ENCODE results near the gene SMC3. TPM values are rescaled to one million over a fixed set of nuclear protein-coding genes. Genes with fewer than 3 reads are reported as not detected.
A peak's percentile ranks its signal among the peaks of the same experiment; 100 is the strongest.

SMC3 gene
- total and polyA plus RNA-seq, 2 experiments from 2014 or later, result 40.8 to 53.5 TPM

GRCh38 chr10:110643653-110644597, 76.4 kb downstream of the SMC3 start, which contains the start of gene RBM20:
TSS of gene RBM20 (plus strand) at chr10:110644336. CDS start at chr10:110644455, 119 bp downstream.
- Histone ChIP-seq H3K9me3 (ENCODE audit: low read depth) (no peaks in the 10 kb centered on the region), H3K9me2 (replicated peaks; ENCODE audit: insufficient read depth) (no peaks in the 10 kb centered on the region), H3K79me2 (no peaks in the 10 kb centered on the region), H3K4me1 (ENCODE audit: insufficient read depth) (peaks cover 16% of the 10 kb centered on the region), H3K27me3 (peaks cover 54% of the 10 kb centered on the region), H3K4me3 (peak within 1 kb of the TSS; percentile 31), H3K27ac (no peak within 1 kb of the TSS), H2AFZ (peak within 1 kb of the TSS; percentile 58), H4K20me1 (ENCODE audit: insufficient read depth, poor library complexity, severe bottlenecking) (no peaks in the 10 kb centered on the region), H3K4me2 (peak within 1 kb of the TSS; percentile 96), H3K36me3 (replicated peaks; ENCODE audit: insufficient read depth, low read depth) (no peaks in the 10 kb centered on the region)
- WGBS (ENCODE audit: low lambda C conversion rate, missing lambda C conversion rate), result 1% methylated on average over 51 of the region's 106 CpGs
- DNase-seq (ENCODE audit: low spot score), result peak; percentile 54
- TF ChIP-seq EZH2phosphoT487 (IDR thresholded peaks at IDR 0.05; ENCODE audit: low read depth, severe bottlenecking, unreplicated experiment) (peak; percentile 6), EZH2 (IDR thresholded peaks at IDR 0.05; ENCODE audit: borderline replicate concordance) (no peak)
- TF ChIP-seq, protein P1, sequence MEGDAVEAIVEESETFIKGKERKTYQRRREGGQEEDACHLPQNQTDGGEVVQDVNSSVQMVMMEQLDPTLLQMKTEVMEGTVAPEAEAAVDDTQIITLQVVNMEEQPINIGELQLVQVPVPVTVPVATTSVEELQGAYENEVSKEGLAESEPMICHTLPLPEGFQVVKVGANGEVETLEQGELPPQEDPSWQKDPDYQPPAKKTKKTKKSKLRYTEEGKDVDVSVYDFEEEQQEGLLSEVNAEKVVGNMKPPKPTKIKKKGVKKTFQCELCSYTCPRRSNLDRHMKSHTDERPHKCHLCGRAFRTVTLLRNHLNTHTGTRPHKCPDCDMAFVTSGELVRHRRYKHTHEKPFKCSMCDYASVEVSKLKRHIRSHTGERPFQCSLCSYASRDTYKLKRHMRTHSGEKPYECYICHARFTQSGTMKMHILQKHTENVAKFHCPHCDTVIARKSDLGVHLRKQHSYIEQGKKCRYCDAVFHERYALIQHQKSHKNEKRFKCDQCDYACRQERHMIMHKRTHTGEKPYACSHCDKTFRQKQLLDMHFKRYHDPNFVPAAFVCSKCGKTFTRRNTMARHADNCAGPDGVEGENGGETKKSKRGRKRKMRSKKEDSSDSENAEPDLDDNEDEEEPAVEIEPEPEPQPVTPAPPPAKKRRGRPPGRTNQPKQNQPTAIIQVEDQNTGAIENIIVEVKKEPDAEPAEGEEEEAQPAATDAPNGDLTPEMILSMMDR (IDR thresholded peaks at IDR 0.05; ENCODE audit: poor library complexity), result no peak

DNA sequence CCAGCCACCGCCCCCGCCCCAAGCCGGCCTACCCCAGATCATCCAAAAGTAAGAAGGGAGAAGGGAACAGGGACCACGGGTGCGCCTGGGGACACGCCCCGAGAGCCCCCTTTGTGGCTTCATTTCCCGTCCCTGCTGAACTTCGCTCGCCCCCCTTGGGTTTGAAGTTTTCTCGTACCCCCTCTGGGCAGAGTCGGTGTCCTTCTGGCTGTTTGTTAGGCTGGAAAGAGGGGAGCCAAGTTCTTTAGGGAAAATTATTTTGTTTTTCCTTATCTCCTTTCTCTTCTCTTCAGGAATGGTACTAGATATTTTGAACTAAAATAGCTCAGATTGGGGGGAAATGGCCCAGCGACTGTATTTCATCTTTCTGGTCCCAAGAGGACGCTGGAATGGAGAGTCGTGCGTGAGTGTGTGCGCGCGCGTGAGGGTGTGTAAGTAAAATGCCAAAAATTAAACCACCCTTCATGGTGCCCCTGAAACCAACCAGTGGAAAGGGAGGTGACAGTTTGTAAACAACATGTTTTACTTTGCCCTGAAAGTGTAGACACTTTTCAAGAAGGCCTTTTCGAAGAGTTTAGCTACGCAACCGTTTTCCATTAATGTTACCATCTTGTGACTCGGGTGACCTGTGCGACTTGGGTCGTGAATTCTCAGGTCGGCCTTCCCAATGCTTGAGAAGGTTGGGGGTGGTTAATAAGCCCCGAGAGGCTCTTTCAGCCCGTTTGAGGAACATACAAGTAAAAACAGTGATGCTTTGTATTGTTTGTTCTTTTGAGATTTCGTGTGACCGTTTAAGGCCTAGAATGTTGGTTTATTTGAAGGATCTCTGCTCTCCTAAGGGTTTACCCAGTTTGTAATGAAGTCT, 77.3 kb downstream of the SMC3 start:
- H3K27me3 ChIP-seq, result peaks cover 58% of the 10 kb centered on the region
- H3K4me2 ChIP-seq, result peak overlapping the region; percentile 96
- H3K36me3 ChIP-seq (replicated peaks; ENCODE audit: insufficient read depth, low read depth), result no peaks in the 10 kb centered on the region
- DNase-seq (ENCODE audit: low spot score), result no peak
- H4K20me1 ChIP-seq (ENCODE audit: insufficient read depth, poor library complexity, severe bottlenecking), result no peaks in the 10 kb centered on the region
- H3K9me3 ChIP-seq (ENCODE audit: low read depth), result no peaks in the 10 kb centered on the region
- H3K9me2 ChIP-seq (replicated peaks; ENCODE audit: insufficient read depth), result no peaks in the 10 kb centered on the region
- H3K27ac ChIP-seq, result no peak overlapping the region
- TF ChIP-seq EZH2phosphoT487 (IDR thresholded peaks at IDR 0.05; ENCODE audit: low read depth, severe bottlenecking, unreplicated experiment), result no peak
- peak; percentile 33 for TF ChIP-seq EZH2 (IDR thresholded peaks at IDR 0.05; ENCODE audit: borderline replicate concordance)
- WGBS (ENCODE audit: low lambda C conversion rate, missing lambda C conversion rate), result 24% methylated on average over 28 of the region's 31 CpGs
- no peaks in the 10 kb centered on the region for H3K79me2 ChIP-seq
- H3K4me3 ChIP-seq, result peak overlapping the region; percentile 31
- H2AFZ ChIP-seq, result peak overlapping the region; percentile 58
- H3K4me1 ChIP-seq (ENCODE audit: insufficient read depth), result peaks cover 16% of the 10 kb centered on the region

- H2AFZ ChIP-seq, result no peak overlapping the region
- no peaks in the 10 kb centered on the region for H3K36me3 ChIP-seq (replicated peaks; ENCODE audit: insufficient read depth, low read depth)
- H3K27me3 ChIP-seq, result peaks cover 59% of the 10 kb centered on the region
- no peaks in the 10 kb centered on the region for H3K79me2 ChIP-seq
- 77% methylated on average over 13 of the region's 13 CpGs for WGBS (ENCODE audit: low lambda C conversion rate, missing lambda C conversion rate)
- no peak overlapping the region for H3K27ac ChIP-seq
- no peaks in the 10 kb centered on the region for H4K20me1 ChIP-seq (ENCODE audit: insufficient read depth, poor library complexity, severe bottlenecking)
- DNase-seq (ENCODE audit: low spot score), result no peak
- peaks cover 12% of the 10 kb centered on the region for H3K4me1 ChIP-seq (ENCODE audit: insufficient read depth)
- H3K4me3 ChIP-seq, result no peak overlapping the region
- TF ChIP-seq, protein P1 (IDR thresholded peaks at IDR 0.05; ENCODE audit: poor library complexity), result no peak
- TF ChIP-seq EZH2phosphoT487 (IDR thresholded peaks at IDR 0.05; ENCODE audit: low read depth, severe bottlenecking, unreplicated experiment), result no peak
- TF ChIP-seq EZH2 (IDR thresholded peaks at IDR 0.05; ENCODE audit: borderline replicate concordance), result no peak
- H3K4me2 ChIP-seq, result no peak overlapping the region
- no peaks in the 10 kb centered on the region for H3K9me2 ChIP-seq (replicated peaks; ENCODE audit: insufficient read depth)
- H3K9me3 ChIP-seq (ENCODE audit: low read depth), result no peaks in the 10 kb centered on the region
These were observed 79.1 kb downstream of the SMC3 start for GRCh38 chr10:110646417-110647135.

Data from hepatocyte (in vitro differentiated cells).